Tibial nerve (tissue), 3 donors: Measurements from ENCODE around the gene KLF14.

Source experiments
- CTCF ChIP-seq, 5 experiments: fragments of 200-600 bp in 3 of 5; fragments of 450-650 bp in 2 of 5; sonication (generic) in 3 of 5; IDR thresholded peaks; one replicate each; pipeline ENCODE4 v1.5.1; 2016 to 2019; ENCODE audit warnings: antibody characterized with exemption in 5 of 5, mild to moderate bottlenecking in 3 of 5, moderate library complexity in 2 of 5
- POLR2A ChIP-seq, 2 donors: fragments of 450-650 bp; IDR thresholded peaks; one replicate each; pipeline ENCODE4 v1.6.1; 2017; ENCODE audit warnings: antibody characterized with exemption in 2 of 2, mild to moderate bottlenecking in 2 of 2, moderate library complexity in 2 of 2

- TF ChIP-seq CTCF (IDR thresholded peaks at IDR 0.05), result no peak
- TF ChIP-seq POLR2A (IDR thresholded peaks at IDR 0.05), result no peak
Observed at GRCh38 chr7:130756316-130756715, 22.3 kb upstream of the KLF14 start.
